GM12875 (cell line): ENCODE results near the gene RAB22A.

Experiments used
- H3K4me3 ChIP-seq: one replicate; pipeline ENCODE4 v1.5.1; 2011; ENCODE audit warnings: low read depth, low read length, control low read depth
- TF ChIP-seq, protein P1 (sequence below): IDR thresholded peaks from 2 replicates; pipeline ENCODE4 v1.5.1; 2011; ENCODE audit warnings: low read depth, mild to moderate bottlenecking, control low read depth, inconsistent platforms, low read length, moderate library complexity, borderline replicate concordance; ENCODE audit not compliant: insufficient read depth

Gene RAB22A

DNA sequence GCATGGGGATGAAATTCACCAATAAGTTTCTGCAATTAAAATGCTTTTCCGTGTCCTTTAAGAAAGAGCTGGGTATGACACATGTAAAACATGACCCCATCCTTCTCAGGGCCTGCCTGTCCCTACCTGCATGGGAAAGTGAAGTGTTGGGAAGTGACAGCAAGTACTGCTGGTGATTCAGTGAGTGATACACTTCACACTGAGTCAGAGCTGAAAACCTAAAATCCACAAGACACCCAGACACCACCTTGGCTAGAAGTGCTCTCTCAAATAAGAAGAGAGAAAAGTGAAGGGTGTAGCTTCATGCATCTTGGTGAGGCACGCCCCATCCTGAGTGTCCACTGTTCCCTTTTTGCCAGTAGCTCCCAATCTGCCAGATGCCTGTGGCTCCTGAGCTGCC lies 3.3 kb downstream of the RAB22A start:
- TF ChIP-seq, protein P1, sequence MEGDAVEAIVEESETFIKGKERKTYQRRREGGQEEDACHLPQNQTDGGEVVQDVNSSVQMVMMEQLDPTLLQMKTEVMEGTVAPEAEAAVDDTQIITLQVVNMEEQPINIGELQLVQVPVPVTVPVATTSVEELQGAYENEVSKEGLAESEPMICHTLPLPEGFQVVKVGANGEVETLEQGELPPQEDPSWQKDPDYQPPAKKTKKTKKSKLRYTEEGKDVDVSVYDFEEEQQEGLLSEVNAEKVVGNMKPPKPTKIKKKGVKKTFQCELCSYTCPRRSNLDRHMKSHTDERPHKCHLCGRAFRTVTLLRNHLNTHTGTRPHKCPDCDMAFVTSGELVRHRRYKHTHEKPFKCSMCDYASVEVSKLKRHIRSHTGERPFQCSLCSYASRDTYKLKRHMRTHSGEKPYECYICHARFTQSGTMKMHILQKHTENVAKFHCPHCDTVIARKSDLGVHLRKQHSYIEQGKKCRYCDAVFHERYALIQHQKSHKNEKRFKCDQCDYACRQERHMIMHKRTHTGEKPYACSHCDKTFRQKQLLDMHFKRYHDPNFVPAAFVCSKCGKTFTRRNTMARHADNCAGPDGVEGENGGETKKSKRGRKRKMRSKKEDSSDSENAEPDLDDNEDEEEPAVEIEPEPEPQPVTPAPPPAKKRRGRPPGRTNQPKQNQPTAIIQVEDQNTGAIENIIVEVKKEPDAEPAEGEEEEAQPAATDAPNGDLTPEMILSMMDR: no peak
- no peak overlapping the region for H3K4me3 ChIP-seq

DNA sequence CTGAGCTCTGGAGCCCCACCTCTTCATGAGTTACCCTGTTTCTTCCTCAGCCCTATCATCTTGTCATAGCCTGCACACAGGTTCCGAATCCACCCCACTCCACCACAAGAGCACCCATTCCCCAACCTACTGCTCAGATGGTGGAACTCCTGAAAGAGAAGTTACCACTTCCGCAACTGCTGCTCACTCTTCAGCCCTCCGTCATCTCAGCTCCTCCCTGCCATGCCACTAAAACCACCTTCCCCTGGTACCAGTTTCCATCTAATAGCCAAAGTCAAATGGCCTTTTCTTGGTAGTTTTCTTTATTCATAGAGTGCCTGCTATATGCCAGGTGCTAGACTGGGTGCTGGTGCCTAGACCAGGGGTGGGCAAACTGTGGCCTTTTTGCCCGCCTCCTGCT lies 3.9 kb downstream of the RAB22A start:
- TF ChIP-seq, protein P1: no peak
- no peak overlapping the region for H3K4me3 ChIP-seq

DNA sequence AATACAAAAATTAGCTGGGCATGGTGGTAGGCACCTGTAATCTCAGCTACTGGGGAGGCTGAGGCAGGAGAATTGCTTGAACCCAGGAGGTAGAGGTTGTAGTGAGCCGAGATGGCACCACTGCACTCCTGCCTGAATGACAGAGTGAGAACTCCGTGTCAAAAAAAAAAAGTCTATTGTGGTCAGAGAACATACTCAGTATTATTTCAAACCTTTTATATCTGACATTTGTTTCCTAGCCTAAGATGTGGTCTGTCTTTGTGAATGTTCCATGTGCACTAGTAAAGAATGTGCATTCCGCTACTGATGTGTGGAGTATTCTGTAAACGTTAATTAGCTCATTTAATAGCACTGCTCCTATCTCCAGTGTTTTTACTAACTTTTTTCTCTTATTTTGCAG lies 11.7 kb downstream of the RAB22A start:
- TF ChIP-seq, protein P1: no peak
- H3K4me3 ChIP-seq: no peak overlapping the region

DNA sequence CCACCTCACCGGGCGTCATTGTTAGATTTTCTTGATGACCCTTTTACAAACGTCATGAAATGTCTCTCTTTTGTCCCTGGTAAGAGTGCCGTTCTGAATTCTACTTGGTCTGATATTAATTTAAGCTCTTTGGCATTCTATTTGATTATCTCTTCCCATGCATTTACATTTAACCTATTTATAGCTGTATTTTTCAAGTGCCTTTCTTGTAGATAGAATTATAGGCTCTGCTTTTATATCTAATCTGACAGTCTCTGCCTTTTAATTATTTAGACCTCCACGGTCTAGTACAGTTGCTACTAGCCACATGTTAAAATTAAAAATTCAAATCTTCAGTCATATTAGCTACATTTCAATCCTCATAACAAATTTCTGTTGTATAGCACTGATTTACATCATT lies 12.6 kb downstream of the RAB22A start:
- TF ChIP-seq, protein P1: no peak

DNA sequence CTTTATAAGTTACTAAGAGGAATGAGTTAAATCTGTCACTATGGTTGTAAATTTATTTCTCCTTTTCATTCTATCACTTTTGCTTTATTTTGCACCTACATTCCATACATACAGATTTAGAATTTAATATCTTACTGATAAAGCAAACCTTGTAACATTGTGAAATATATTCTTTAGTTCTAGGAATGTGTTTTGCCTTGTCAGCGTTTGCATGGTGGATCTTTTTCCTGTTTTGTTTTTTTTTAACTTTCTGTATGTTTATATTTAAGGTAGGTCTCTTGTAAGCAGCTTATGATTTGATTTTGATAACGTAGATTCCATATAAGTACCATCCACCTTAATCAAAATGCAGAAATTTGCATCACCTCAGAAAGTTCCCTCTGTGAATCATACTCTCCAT lies 16.4 kb downstream of the RAB22A start:
- no peak overlapping the region for H3K4me3 ChIP-seq
- TF ChIP-seq, protein P1: no peak

More for the DNA sequence above, 12.6 kb downstream of the RAB22A start:
- no peak overlapping the region for H3K4me3 ChIP-seq

DNA sequence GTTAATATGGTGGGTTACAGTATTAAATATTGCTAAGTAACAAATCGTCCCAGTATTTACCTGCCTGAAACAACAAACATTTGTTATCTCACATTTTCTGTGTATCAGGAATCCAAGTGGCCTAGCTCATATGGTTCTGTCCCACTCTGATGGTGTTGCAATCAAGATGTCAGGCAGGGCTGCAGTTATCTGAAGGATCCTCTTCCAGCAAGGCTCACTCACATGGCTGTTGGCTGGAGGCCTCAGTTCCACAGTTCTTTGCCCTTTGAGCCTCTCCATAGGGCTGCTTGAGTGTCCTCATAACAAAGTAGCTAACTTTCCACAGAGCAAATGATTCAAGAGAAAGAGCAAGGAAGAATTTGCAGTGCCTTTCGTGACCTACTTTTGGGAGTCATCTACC lies 17.7 kb downstream of the RAB22A start:
- H3K4me3 ChIP-seq: no peak overlapping the region
- TF ChIP-seq, protein P1: no peak

DNA sequence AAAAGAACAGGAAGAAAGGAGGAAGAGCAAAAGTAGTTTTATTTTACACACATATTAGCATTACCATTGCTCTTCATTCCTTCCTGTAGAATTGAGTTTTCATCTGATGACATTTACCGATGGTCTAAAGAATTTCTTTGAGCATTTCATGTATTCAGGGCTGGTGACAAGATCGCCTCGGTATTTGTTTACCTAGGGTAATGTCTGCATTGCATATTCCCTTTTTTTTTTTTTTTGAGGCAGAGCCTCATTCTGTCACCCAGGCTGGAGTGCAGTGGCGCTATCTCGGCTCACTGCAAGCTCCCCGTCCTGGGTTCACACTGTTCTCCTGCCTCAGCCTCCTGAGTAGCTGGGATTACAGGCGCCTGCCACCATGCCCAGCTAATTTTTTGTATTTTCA lies 19.3 kb downstream of the RAB22A start:
- TF ChIP-seq, protein P1: no peak
- no peak overlapping the region for H3K4me3 ChIP-seq
